Measurements from ENCODE around the gene EIF3I. TPM values are rescaled to one million over a fixed set of nuclear protein-coding genes. Genes with fewer than 3 reads are reported as not detected.

Gene EIF3I
- total and polyA plus RNA-seq, 2 experiments from 2014 or later, result 228 to 274 TPM

- TF ChIP-seq REST (IDR thresholded peaks at IDR 0.05; ENCODE audit: unreplicated experiment) (no peak), CTCF (conservative IDR thresholded peaks at IDR 0.05; ENCODE audit: low read depth in 2 of 2) (no peak), CREB1 (CRISPR knock-in tag; IDR thresholded peaks at IDR 0.05; ENCODE audit: low read depth) (no peak), NANOG (IDR thresholded peaks at IDR 0.05; ENCODE audit: borderline replicate concordance) (no peak), EZH2 (IDR thresholded peaks at IDR 0.05; ENCODE audit: low read depth, unreplicated experiment) (no peak), POLR2AphosphoS5 (IDR thresholded peaks at IDR 0.05; ENCODE audit: low read depth) (no peak)
These were observed 40.6 kb upstream of the EIF3I start (continued) for GRCh38 chr1:32181563-32181962.

- Mint-ChIP-seq H3K27ac (no peak overlapping the region), H3K4me1 (peaks cover 46% of the 10 kb centered on the region), H3K9me3 (no peaks in the 10 kb centered on the region), H3K27me3 (ENCODE audit: insufficient read depth, low read depth, poor library complexity) (peaks cover 14% of the 10 kb centered on the region), H3K36me3 (ENCODE audit: low read depth) (peaks cover 63% of the 10 kb centered on the region), H3K4me3 (peak overlapping the region; percentile 36; the same call in 2 of the 3 replicates)
- H3K4me1 ChIP-seq (ENCODE audit: insufficient read depth), result peaks cover 30% of the 10 kb centered on the region
- H3K4me3 ChIP-seq, result no peak overlapping the region
- TF ChIP-seq ZNF114 (CRISPR knock-in tag; IDR thresholded peaks at IDR 0.05), result no peak
- no peak for TF ChIP-seq STAT1 (IDR thresholded peaks at IDR 0.05; ENCODE audit: unreplicated experiment)
- TF ChIP-seq REST (IDR thresholded peaks at IDR 0.05; ENCODE audit: unreplicated experiment), result no peak
- H4K20me1 ChIP-seq (replicated peaks; ENCODE audit: insufficient read depth), result peaks cover 31% of the 10 kb centered on the region
- H3K27ac ChIP-seq (ENCODE audit: low read depth), result no peak overlapping the region; the same call in 1 of the 2 replicates
- H3K9me2 ChIP-seq (ENCODE audit: insufficient read depth), result no peaks in the 10 kb centered on the region
- DNase-seq (ENCODE audit: low spot score) (no peak), ATAC-seq (no peak)
- H3K79me2 ChIP-seq (replicated peaks; ENCODE audit: insufficient read depth), result peaks cover 63% of the 10 kb centered on the region
- H3F3A ChIP-seq (replicated peaks; ENCODE audit: low read depth), result peaks cover 29% of the 10 kb centered on the region
- peaks cover 30% of the 10 kb centered on the region for H3K36me3 ChIP-seq (ENCODE audit: insufficient read depth)
- no peaks in the 10 kb centered on the region for H3K27me3 ChIP-seq (ENCODE audit: insufficient read depth)
- no peak overlapping the region for H2AFZ ChIP-seq
- H3K4me2 ChIP-seq, result no peak overlapping the region
These were observed 40.1 kb upstream of the EIF3I start for GRCh38 chr1:32182060-32182459.

Data from GM23338 (cell line).